ENCODE data around the gene HSPA12B.

GRCh38 chr20:3711484-3711941, 21.0 kb upstream of the HSPA12B start:
- no peak for TF ChIP-seq CTCF (IDR thresholded peaks at IDR 0.05; ENCODE audit: poor library complexity, severe bottlenecking)
- TF ChIP-seq RAD21 (conservative IDR thresholded peaks at IDR 0.05): no peak
- TF ChIP-seq POLR2AphosphoS5 (IDR thresholded peaks at IDR 0.05): no peak
- TF ChIP-seq EZH2 (IDR thresholded peaks at IDR 0.05; ENCODE audit: borderline replicate concordance, insufficient read depth, low read length, poor library complexity, severe bottlenecking): no peak
- no peak for TF ChIP-seq REST (IDR thresholded peaks at IDR 0.05; ENCODE audit: borderline replicate concordance)
- no peak for TF ChIP-seq TAF1 (IDR thresholded peaks at IDR 0.05; ENCODE audit: low read depth)
